ENCODE data around the gene SPZ1. TPM values are rescaled to one million over a fixed set of nuclear protein-coding genes. Genes with fewer than 3 reads are reported as not detected.

The SPZ1 gene
- total RNA-seq, 4 donors from 2014 or later: not detected

DNA sequence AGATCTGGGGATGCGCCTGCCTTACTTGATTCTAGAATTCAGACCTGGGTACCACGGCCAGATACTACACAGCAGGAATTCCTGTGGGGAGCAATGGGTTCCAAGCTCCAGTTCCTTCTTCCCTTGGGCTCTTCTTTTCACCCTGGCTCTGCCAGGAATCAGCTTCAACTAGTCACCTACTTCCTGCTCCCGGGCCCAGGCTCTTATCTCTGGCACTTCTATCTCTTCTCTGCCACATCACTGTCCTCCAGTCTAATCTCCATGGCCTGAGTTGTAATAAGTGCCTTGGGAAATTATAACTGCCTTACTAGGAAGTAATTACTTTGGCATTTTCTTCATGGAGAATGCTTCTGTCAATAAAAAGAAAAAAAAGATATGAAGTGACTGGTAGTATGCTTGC is 37.7 kb upstream of the SPZ1 start:
- 65% methylated on average over 3 of the region's 3 CpGs for WGBS
- no peak for DNase-seq (ENCODE audit: low spot score in 2 of 2)
- no peaks in the 10 kb centered on the region for H3K4me1 ChIP-seq
- H3K4me3 ChIP-seq: no peak overlapping the region
- H3K27me3 ChIP-seq: peaks cover 3% of the 10 kb centered on the region
- H3K27ac ChIP-seq: no peak overlapping the region
- no peaks in the 10 kb centered on the region for H3K9me3 ChIP-seq
- H3K36me3 ChIP-seq: no peaks in the 10 kb centered on the region
- TF ChIP-seq POLR2AphosphoS5 (IDR thresholded peaks at IDR 0.05) (no peak), POLR2A (IDR thresholded peaks at IDR 0.05) (no peak), EP300 (IDR thresholded peaks at IDR 0.05) (no peak)
- TF ChIP-seq, protein P1, sequence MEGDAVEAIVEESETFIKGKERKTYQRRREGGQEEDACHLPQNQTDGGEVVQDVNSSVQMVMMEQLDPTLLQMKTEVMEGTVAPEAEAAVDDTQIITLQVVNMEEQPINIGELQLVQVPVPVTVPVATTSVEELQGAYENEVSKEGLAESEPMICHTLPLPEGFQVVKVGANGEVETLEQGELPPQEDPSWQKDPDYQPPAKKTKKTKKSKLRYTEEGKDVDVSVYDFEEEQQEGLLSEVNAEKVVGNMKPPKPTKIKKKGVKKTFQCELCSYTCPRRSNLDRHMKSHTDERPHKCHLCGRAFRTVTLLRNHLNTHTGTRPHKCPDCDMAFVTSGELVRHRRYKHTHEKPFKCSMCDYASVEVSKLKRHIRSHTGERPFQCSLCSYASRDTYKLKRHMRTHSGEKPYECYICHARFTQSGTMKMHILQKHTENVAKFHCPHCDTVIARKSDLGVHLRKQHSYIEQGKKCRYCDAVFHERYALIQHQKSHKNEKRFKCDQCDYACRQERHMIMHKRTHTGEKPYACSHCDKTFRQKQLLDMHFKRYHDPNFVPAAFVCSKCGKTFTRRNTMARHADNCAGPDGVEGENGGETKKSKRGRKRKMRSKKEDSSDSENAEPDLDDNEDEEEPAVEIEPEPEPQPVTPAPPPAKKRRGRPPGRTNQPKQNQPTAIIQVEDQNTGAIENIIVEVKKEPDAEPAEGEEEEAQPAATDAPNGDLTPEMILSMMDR (IDR thresholded peaks at IDR 0.05): no peak

DNA sequence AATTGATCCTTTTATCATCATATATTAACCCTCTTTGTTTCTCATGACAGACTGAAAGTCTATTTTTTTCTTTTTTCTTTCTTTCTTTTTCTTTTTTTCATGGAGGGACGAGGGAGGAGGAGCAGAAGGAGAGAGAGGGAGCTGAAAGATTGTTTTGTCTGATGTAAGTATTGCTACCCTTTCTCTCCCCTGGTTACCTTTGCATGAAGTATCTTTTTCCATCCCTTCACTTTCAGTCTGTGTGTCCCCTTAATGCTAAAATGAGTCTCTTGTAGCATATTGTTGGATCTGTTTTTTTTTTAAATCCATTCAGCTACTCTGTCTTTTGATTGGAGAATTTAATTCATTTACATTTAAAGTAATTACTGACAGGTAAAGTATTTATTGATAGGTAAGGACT is 36.4 kb upstream of the SPZ1 start:
- TF ChIP-seq POLR2AphosphoS5 (IDR thresholded peaks at IDR 0.05) (no peak), POLR2A (IDR thresholded peaks at IDR 0.05) (no peak)
- H3K4me3 ChIP-seq: no peak overlapping the region
- no peaks in the 10 kb centered on the region for H3K36me3 ChIP-seq
- 73% methylated on average over 1 of the region's 1 CpG for WGBS
- no peaks in the 10 kb centered on the region for H3K4me1 ChIP-seq
- H3K27ac ChIP-seq: no peak overlapping the region
- peaks cover 3% of the 10 kb centered on the region for H3K27me3 ChIP-seq
- DNase-seq (ENCODE audit: low spot score in 2 of 2): no peak
- H3K9me3 ChIP-seq: no peaks in the 10 kb centered on the region

DNA sequence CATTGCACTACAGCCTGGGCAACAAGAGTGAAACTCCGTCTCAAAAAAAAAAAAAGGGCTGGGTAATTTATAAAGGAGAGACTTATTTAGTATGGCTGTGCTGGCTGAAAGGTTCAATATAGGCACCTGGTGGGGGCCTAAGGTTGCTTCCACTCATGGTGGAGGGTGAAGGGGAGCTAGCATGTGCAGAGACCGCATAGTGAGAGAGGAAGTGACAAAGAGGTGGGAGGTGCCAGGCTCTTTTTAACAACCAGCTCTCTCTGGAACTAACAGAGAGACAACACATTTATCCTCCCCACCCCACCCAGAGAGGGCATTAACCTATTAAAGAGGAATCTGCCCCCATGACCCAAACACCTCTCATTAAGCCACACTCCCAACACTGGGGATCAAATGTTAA is 35.1 kb upstream of the SPZ1 start:
- no peaks in the 10 kb centered on the region for H3K9me3 ChIP-seq
- no peak for DNase-seq (ENCODE audit: low spot score in 2 of 2)
- H3K4me1 ChIP-seq: no peaks in the 10 kb centered on the region
- H3K27ac ChIP-seq: no peak overlapping the region
- H3K36me3 ChIP-seq: no peaks in the 10 kb centered on the region
- 46% methylated on average over 2 of the region's 2 CpGs for WGBS
- peaks cover 3% of the 10 kb centered on the region for H3K27me3 ChIP-seq
- no peak overlapping the region for H3K4me3 ChIP-seq
- TF ChIP-seq EP300 (IDR thresholded peaks at IDR 0.05): no peak
- TF ChIP-seq, protein P1 (IDR thresholded peaks at IDR 0.05): no peak
- no peak for TF ChIP-seq POLR2AphosphoS5 (IDR thresholded peaks at IDR 0.05)
- no peak for TF ChIP-seq POLR2A (IDR thresholded peaks at IDR 0.05)

DNA sequence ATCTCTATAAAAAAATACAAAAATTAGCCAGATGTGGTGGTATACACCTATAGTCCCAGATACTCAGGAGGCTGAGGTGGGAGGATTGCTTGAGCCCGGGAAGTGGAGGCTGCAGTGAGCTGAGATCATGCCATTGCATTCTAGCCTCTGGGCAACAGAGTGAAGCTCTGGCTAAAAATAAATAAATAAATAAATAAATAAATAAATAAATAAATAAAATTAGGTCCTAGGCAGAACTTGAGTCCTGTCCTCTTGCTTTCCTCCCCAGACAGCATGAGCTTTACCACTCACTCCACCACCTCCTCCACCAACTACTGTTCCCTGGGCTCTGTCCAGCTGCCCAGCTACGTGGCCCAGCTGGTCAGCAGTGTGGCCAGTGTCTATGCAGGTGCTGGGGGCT is 31.6 kb upstream of the SPZ1 start:
- Histone ChIP-seq H3K27me3 (no peaks in the 10 kb centered on the region), H3K4me1 (no peaks in the 10 kb centered on the region), H3K4me3 (no peak overlapping the region), H3K9me3 (no peaks in the 10 kb centered on the region), H3K27ac (no peak overlapping the region), H3K36me3 (no peaks in the 10 kb centered on the region)
- TF ChIP-seq POLR2A (IDR thresholded peaks at IDR 0.05) (no peak), POLR2AphosphoS5 (IDR thresholded peaks at IDR 0.05) (no peak), EP300 (IDR thresholded peaks at IDR 0.05) (no peak)
- TF ChIP-seq, protein P1 (IDR thresholded peaks at IDR 0.05): no peak
- no peak for DNase-seq (ENCODE audit: low spot score in 2 of 2)
- 95% methylated on average over 2 of the region's 2 CpGs for WGBS

DNA sequence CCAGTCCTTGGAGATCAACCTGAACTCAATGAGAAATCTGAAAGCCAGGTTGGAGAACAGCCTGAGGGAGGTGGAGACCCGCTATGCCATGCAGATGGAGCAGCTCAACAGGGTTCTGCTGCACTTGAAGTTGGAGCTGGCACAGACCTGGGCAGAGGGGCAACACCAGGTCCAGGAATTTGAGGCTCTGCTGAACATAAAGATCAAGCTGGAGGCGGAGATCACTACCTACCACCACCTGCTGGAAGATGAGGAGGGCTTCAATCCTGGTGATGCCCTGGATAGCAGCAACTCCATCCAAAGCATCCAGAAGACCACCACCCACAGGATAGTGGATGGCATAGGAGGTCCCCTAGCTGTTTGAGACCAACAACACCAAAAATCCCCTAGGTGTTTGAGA is 30.5 kb upstream of the SPZ1 start:
- H3K4me1 ChIP-seq: no peaks in the 10 kb centered on the region
- peak in 1 of 2 donors; percentile 40 for DNase-seq (ENCODE audit: low spot score in 2 of 2)
- H3K4me3 ChIP-seq: no peak overlapping the region
- no peaks in the 10 kb centered on the region for H3K9me3 ChIP-seq
- TF ChIP-seq EP300 (IDR thresholded peaks at IDR 0.05): no peak
- no peak for TF ChIP-seq POLR2A (IDR thresholded peaks at IDR 0.05)
- TF ChIP-seq, protein P1 (IDR thresholded peaks at IDR 0.05): no peak
- TF ChIP-seq POLR2AphosphoS5 (IDR thresholded peaks at IDR 0.05): no peak
- no peak overlapping the region for H3K27ac ChIP-seq
- 92% methylated on average over 2 of the region's 2 CpGs for WGBS
- H3K27me3 ChIP-seq: no peaks in the 10 kb centered on the region
- H3K36me3 ChIP-seq: no peaks in the 10 kb centered on the region

DNA sequence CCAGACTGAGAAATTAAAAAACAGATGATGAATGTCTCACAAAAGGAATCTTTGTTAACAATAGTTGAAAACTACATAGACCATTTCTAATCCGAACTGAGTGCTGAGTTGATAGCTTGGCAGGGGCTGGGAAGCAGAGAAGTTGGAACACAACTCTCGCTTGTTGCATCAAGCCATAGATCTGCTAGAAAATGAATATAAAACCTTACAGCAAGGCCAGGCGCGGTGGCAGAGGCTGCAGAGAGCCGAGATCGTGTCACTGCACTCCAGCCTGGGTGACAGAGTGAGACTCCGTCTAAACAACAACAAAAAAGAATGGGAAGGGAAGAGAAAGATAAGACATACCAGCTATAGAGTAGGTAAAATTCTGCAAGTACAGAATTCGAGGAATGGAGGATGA is 28.0 kb upstream of the SPZ1 start:
- Histone ChIP-seq H3K27me3 (no peaks in the 10 kb centered on the region), H3K4me3 (no peak overlapping the region), H3K27ac (no peak overlapping the region), H3K4me1 (no peaks in the 10 kb centered on the region), H3K9me3 (no peaks in the 10 kb centered on the region), H3K36me3 (no peaks in the 10 kb centered on the region)
- WGBS: 82% methylated on average over 8 of the region's 8 CpGs
- TF ChIP-seq POLR2AphosphoS5 (IDR thresholded peaks at IDR 0.05) (no peak), EP300 (IDR thresholded peaks at IDR 0.05) (no peak), POLR2A (IDR thresholded peaks at IDR 0.05) (no peak)
- TF ChIP-seq, protein P1 (IDR thresholded peaks at IDR 0.05): no peak
- DNase-seq (ENCODE audit: low spot score in 2 of 2): peak in 1 of 2 donors; percentile 24
